Stimulated activated CD8-positive, alpha-beta memory T cell treated with anti-CD3 and anti-CD28 coated beads, Interleukin-4, amount 100 ng/mL, for 1 hour (primary cell): Measurements from ENCODE around the gene FAM3D.
A peak's percentile ranks its signal among the peaks of the same experiment; 100 is the strongest.

Experiments used
- DNase-seq, 2 donors: peaks; one replicate each; pipeline ENCODE4 v3.0.0-alpha.2; 2020; ENCODE audit warnings: low read depth in 2 of 2, low spot score in 1 of 2

Gene FAM3D

DNA sequence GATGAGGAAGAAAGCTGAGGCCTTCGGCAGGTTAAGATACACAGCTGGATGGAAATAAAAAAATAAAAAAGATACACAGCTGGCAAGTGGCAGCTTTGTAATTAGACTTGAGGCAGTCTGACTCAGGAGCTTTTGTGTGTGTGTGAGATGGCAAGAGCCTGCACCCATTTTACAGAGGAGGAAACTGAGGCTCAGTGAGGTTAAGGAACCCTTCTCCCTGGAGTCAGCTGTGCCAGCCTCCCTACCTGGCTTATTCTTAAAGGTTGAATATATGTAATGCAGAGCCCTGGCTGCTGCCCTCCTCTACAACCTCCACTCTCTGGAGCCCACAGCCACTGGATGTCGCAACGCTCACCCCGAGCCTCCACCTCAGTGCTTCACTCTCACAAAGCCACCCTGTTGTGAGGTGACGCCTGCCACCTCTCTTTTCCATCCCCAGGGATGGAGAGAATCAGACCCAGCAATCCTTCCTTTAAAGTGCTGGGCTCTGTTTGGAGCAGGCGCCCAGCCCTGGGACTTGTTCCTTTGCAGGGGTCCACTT lies 68.7 kb downstream of the FAM3D start:
- no peak for DNase-seq

DNA sequence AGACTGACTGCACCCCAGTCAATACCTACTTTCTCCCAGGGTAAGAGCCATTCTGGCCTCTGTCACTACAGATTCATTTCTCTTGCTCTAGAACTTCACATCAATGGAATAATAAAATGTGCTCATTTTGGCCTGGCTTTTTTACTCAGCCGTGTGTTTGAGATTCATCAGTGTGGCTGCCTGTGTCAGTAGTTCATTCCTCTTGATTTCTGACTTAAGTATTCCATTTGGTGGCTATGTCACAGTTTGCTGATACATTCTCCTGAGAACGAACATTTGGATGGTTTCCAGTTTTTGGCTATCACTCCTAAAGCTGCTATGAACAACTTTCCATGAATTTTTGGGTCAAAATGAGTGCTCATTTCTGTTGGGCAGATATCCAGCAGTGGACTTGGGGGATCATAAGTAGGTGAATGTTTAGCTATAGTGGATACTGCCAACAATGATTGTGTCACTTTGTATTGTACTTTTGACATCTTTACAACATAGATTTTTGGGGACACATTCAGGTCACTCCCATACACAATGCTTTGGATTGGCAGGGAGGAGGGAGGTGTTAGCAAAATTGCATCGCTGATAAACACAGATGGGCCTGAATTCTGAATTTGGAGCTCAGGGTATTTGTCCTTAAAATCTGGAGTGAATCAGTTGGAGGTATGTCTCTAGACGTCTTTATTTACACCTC lies 69.6 kb downstream of the FAM3D start:
- DNase-seq = no peak

DNA sequence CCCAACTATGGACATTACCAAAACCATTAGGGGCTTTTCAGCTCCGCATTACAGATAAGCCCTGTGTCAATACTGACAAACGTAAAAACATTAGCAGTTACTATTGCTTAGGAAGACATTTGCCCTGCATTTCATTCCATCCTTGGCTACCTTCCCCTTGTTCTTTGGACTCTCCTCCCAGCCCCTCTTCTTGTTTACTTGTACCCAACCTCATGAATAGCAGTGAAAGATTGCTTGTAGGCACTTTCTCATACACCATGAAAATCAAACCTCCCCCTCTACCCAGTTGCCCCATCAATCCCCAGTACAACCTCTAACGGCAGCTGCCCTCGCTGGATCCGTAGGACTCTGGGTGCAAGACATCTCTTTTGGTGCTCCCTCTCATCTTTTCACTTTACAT lies 72.5 kb downstream of the FAM3D start:
- DNase-seq = no peak

DNA sequence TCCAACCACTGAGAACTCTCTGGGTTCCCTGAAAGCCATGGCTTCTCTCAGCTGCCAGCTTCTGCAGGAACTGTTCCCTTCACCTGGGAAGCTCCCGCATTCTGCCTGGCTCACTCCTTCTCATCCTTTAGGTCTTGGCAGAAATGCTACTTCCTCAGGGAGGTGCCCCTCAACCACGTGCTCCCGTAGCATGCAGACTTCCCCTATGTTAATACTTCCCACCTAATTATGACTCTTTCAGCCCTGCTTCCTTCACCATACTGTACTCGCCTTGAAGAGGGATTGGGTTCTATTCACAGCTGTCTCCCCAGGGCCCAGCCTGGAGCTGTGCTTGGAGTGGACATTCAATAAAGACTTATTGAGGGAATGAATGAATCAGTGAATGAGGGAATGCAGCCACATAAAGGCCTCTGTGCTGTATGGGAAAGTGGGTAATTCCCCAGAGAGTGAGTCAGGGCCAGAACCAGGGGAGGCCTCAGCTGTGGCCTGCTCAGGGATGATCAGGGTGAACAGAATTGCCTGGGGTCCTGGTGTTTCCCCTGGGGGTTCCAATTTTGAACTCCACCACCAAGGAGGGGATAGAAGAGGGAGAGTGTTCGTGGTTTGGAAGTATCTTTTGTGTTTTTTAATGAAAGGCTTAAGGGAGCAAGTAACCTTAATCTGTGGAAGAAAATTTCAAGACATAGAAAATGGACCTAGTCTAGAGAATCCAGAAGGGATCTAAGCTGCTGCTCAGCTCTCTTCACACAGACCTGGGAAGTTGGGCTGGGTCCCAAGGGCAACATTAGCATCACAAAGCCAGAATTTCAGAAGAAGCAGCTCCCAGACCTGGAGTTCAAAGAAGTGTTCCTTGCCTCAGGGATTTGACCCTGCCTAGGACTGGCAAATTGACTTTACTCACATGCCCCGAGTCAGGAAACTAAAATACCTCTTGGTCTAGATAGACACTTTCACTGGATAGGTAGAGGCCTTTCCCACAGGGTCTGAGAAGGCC lies 74.8 kb downstream of the FAM3D start:
- DNase-seq = no peak

DNA sequence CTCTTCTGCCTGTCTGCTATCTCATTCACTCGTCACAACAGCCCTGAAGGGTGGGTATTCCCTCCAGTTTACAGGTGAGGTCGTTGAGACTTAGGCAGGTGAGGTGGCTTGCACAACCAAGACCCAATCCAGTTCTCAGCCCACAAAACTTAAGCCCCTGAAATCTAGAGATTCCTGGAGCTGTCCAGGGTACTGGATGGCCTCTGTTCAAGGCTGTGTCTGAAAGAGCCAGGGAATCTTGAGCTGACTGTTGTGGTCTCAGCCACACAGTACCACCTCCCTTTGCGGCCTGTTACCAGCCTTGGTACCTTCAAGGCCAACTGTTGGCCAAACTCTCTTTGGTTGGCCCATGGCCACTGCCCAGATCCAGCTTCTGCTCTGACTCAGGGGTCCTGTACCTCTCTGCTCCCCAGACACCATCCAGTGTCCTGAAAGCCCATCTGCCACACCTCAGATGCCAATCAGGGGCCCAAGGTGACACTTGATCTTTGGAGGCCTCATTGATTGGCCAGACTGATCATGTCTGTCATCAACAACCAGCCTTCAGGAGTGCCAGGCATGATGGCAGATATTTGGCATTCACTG lies 78.5 kb downstream of the FAM3D start:
- DNase-seq = no peak

DNA sequence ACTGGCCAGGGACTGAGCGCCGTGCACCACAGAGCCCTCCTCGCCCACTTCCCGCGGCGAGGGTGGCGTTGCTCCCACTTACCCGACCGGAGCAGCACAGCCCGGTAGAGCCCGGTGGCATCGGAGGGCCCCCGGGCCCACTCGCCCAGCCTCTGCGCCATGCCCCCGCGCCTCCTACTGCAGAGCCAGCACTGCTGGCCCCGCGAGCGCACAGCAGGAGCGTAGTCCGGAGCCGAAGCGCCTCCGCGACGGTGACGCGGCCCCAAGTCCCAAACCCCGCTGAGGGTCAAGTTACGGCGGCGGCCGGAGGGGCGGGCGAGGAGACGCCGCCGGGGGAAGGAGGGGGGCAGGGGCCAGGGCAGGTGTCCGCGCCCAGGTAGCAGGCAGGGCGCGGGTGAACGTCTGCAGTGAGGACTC lies 79.8 kb downstream of the FAM3D start:
- DNase-seq = no peak

DNA sequence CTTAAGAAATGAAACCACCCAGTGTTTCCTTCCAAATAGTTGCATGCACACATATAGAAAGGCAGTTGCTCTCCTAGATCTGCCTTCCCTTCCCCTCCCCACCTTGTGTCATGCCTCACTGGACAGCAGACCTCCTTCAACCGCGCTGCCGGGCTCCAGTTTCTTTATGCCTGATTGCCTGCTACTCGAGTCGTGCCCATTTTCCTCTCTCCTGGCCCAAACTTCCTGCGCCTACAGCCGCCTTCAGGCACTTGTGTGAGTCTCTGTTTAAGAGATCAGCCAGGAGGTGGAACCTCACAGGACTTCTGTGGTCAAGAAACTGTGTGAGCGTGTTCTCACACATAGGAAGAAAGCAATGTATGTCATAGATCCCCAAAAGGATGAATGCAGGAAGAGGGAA lies 80.6 kb downstream of the FAM3D start:
- no peak for DNase-seq

DNA sequence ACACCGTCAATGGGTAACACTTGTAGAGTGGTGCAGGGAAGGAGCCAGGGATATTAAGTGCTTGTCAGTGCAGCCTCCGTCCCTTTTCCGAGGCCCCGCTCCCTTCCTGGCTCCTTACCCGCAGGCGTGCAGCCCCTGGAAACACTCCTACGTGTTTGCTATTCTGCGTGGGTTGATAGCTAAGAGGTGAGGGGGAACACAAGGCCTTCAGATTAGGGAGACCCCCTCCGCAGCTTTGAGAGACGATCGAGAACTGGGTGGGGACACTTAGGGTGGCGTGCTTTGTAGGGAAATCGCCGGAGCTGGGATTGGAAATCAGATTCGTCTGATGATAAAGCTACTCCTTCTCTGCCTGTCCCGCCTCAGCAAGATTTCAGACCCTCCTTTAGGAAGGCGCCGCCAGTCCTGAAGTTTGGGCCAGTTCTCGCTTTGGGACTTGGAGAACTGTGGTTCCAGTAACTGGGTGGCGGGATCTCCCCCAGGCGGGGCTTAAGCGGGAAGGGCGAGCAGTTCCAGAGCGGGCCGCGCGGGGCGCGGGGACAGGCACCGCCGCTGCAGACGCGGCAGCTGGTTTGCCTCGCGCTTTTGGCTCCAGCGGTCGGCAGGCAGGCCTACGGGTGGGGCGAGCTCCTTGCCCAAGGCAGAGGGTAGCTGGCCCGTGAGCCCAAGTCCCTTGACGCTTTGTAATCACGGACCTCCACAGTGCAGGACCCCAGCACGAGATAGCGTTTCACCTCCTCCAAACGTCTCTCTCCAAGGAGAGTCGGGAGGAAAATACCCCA lies 81.4 kb downstream of the FAM3D start:
- DNase-seq = peak in 1 of 2 donors; percentile 6

DNA sequence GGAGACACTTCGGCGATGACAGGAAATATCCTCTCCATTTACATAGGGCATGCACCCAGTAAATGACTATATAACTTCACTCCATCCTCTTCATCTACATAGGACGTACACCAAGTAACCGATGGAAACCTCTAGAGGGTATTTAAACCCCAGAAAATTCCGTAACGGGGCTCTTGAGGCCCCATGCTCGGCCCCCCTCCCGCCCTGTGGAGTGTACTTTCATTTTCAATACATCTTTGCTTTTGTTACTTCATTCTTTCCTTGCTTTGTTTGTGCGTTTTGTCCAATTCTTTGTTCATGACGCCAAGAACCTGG lies 81.9 kb downstream of the FAM3D start:
- DNase-seq = no peak
